ENCODE data around the gene OLIG1. TPM values are rescaled to one million over a fixed set of nuclear protein-coding genes. Genes with fewer than 3 reads are reported as not detected.

Gene OLIG1
- total RNA-seq, 3 donors from 2014 or later: not detected

- Histone ChIP-seq H3K4me3 (no peak overlapping the region), H3K36me3 (no peaks in the 10 kb centered on the region), H3K27ac (no peak overlapping the region), H3K9me3 (no peaks in the 10 kb centered on the region), H3K27me3 (peaks cover 0 to 61% of the 10 kb centered on the region in 2 donors), H3K4me1 (no peaks in the 10 kb centered on the region)
- no peak for TF ChIP-seq CTCF (IDR thresholded peaks at IDR 0.05)
- TF ChIP-seq POLR2A (IDR thresholded peaks at IDR 0.05): no peak
- TF ChIP-seq POLR2AphosphoS5 (IDR thresholded peaks at IDR 0.05): no peak
- intact Hi-C loops (cut with DNase I; ENCODE audit: low total_unique reads): no loop called here
- no peak for DNase-seq (ENCODE audit: low spot score in 2 of 2)
Observed at GRCh38 chr21:33108228-33108627, 38.3 kb downstream of the OLIG1 start.

GRCh38 chr21:33109574-33110339 is 39.8 kb downstream of the OLIG1 start:
- TF ChIP-seq POLR2A (IDR thresholded peaks at IDR 0.05): no peak
- no peak for TF ChIP-seq CTCF (IDR thresholded peaks at IDR 0.05)
- TF ChIP-seq POLR2AphosphoS5 (IDR thresholded peaks at IDR 0.05): no peak
- no peaks in the 10 kb centered on the region for H3K4me1 ChIP-seq
- H3K27me3 ChIP-seq: peaks cover 0 to 54% of the 10 kb centered on the region in 2 donors
- no peaks in the 10 kb centered on the region for H3K36me3 ChIP-seq
- DNase-seq (ENCODE audit: low spot score in 2 of 2): no peak
- intact Hi-C loops (cut with DNase I; ENCODE audit: low total_unique reads): no loop called here
- peak overlapping the region in 1 of 3 donors; percentile 49 for H3K4me3 ChIP-seq
- H3K9me3 ChIP-seq: no peaks in the 10 kb centered on the region
- H3K27ac ChIP-seq: no peak overlapping the region

- no peak for TF ChIP-seq POLR2A (IDR thresholded peaks at IDR 0.05)
- TF ChIP-seq POLR2AphosphoS5 (IDR thresholded peaks at IDR 0.05): no peak
- no peak for TF ChIP-seq CTCF (IDR thresholded peaks at IDR 0.05)
- intact Hi-C loops (cut with DNase I; ENCODE audit: low total_unique reads): no loop called here
Observed at GRCh38 chr21:33110340-33110715, 40.4 kb downstream of the OLIG1 start.

GRCh38 chr21:33111577-33111976 is 41.6 kb downstream of the OLIG1 start:
- peaks cover 0 to 48% of the 10 kb centered on the region in 2 donors for H3K27me3 ChIP-seq
- no peaks in the 10 kb centered on the region for H3K36me3 ChIP-seq
- no peaks in the 10 kb centered on the region for H3K4me1 ChIP-seq
- no peak overlapping the region for H3K4me3 ChIP-seq
- TF ChIP-seq CTCF (IDR thresholded peaks at IDR 0.05): no peak
- TF ChIP-seq POLR2AphosphoS5 (IDR thresholded peaks at IDR 0.05): no peak
- TF ChIP-seq POLR2A (IDR thresholded peaks at IDR 0.05): no peak
- no peak overlapping the region for H3K27ac ChIP-seq
- H3K9me3 ChIP-seq: no peaks in the 10 kb centered on the region
- DNase-seq (ENCODE audit: low spot score in 2 of 2): no peak
- intact Hi-C loops (cut with DNase I; ENCODE audit: low total_unique reads): no loop called here

More at GRCh38 chr21:33110340-33110715, 40.4 kb downstream of the OLIG1 start:
- no peaks in the 10 kb centered on the region for H3K4me1 ChIP-seq
- H3K4me3 ChIP-seq: no peak overlapping the region
- H3K36me3 ChIP-seq: no peaks in the 10 kb centered on the region
- DNase-seq (ENCODE audit: low spot score in 2 of 2): no peak
- H3K27ac ChIP-seq: no peak overlapping the region
- H3K27me3 ChIP-seq: peaks cover 0 to 53% of the 10 kb centered on the region in 2 donors
- no peaks in the 10 kb centered on the region for H3K9me3 ChIP-seq

GRCh38 chr21:33112151-33112550 is 42.2 kb downstream of the OLIG1 start:
- Histone ChIP-seq H3K9me3 (no peaks in the 10 kb centered on the region), H3K4me3 (no peak overlapping the region), H3K27me3 (peaks cover 0 to 48% of the 10 kb centered on the region in 2 donors), H3K27ac (no peak overlapping the region), H3K4me1 (no peaks in the 10 kb centered on the region), H3K36me3 (no peaks in the 10 kb centered on the region)
- no peak for TF ChIP-seq POLR2AphosphoS5 (IDR thresholded peaks at IDR 0.05)
- no peak for TF ChIP-seq POLR2A (IDR thresholded peaks at IDR 0.05)
- no peak for TF ChIP-seq CTCF (IDR thresholded peaks at IDR 0.05)
- intact Hi-C loops (cut with DNase I; ENCODE audit: low total_unique reads): no loop called here
- DNase-seq (ENCODE audit: low spot score in 2 of 2): no peak
